Testis (tissue), 3 donors: ENCODE data around the gene NAA80. TPM values are rescaled to one million over a fixed set of nuclear protein-coding genes. Genes with fewer than 3 reads are reported as not detected.

Experiments
- DNase-seq: peaks from one replicate; pipeline ENCODE4 v3.0.0-alpha.2; 2019
- H3K27ac ChIP-seq, 2 donors: fragments of 200-600 bp; sonication (generic); one replicate each; pipeline ENCODE4 v1.5.1; 2019
- H3K27me3 ChIP-seq: fragments of 200-600 bp; sonication (generic); one replicate; pipeline ENCODE4 v1.5.1; 2019
- H3K36me3 ChIP-seq: fragments of 200-600 bp; sonication (generic); one replicate; pipeline ENCODE4 v1.5.1; 2017; ENCODE audit warnings: low read depth; ENCODE audit errors: missing control alignments
- H3K4me1 ChIP-seq: fragments of 200-600 bp; sonication (generic); one replicate; pipeline ENCODE4 v1.5.1; 2019
- H3K4me3 ChIP-seq, 2 donors: fragments of 200-600 bp; sonication (generic); one replicate each; pipeline ENCODE4 v1.5.1; 2017 to 2019
- H3K9me3 ChIP-seq: fragments of 200-600 bp; sonication (generic); one replicate; pipeline ENCODE4 v1.5.1; 2017
- CTCF ChIP-seq, 3 experiments: fragments of 450-650 bp in 2 of 3; fragments of 200-600 bp in 1 of 3; sonication (generic) in 1 of 3; IDR thresholded peaks; one replicate each; pipeline ENCODE4 v1.5.1; 2016 to 2019; ENCODE audit warnings: antibody characterized with exemption in 3 of 3, mild to moderate bottlenecking in 2 of 3, moderate library complexity in 1 of 3
- POLR2A ChIP-seq: fragments of 450-650 bp; IDR thresholded peaks from one replicate; pipeline ENCODE4 v1.6.1; 2017; ENCODE audit warnings: antibody characterized with exemption, mild to moderate bottlenecking, moderate library complexity
- WGBS, 2 donors: methylation state at CpG; one replicate each; pipeline ENCODE4 v1.1.5; 2018; 5-methylcytosine and 5-hydroxymethylcytosine counted together
- intact Hi-C: fragments of 100-400 bp; cut with DNase I; formaldehyde crosslinking; loops from one replicate; pipeline ENCODE4 v1.15.1; 2023; ENCODE audit warnings: low total_unique reads
- polyA plus RNA-seq: library from polyadenylated mRNA; stranded (reverse); fragments of 350-450 nt; fragmentation: Illumina TruSeq; extraction: RNeasy Lipid Tissue Mini Kit (QIAGEN cat#74804); gene quantifications from one replicate; pipeline ENCODE4 v1.2.3, GENCODE V29; 2014; ENCODE audit warnings: low read depth, low replicate concordance; ENCODE audit not compliant: insufficient read depth
- total RNA-seq, 2 donors: library from RNA; depleted of rRNA; stranded (reverse); fragments of >200 nt; gene quantifications; one replicate each; pipeline ENCODE4 v1.2.3, GENCODE V29; 2016

Gene NAA80
- total and polyA plus RNA-seq, 3 donors from 2014 or later, result 37.9 to 79.4 (median 72.4) TPM

GRCh38 chr3:50271314-50271936 lies 27.8 kb downstream of the NAA80 start:
- TF ChIP-seq CTCF (IDR thresholded peaks at IDR 0.05), result no peak
- no peak for TF ChIP-seq POLR2A
- Histone ChIP-seq H3K9me3 (no peaks in the 10 kb centered on the region), H3K36me3 (no peaks in the 10 kb centered on the region), H3K27ac (no peak overlapping the region), H3K4me3 (no peak overlapping the region), H3K4me1 (peaks cover 38% of the 10 kb centered on the region), H3K27me3 (no peaks in the 10 kb centered on the region)
- intact Hi-C loops, result loop anchor here (10.0 kb wide), 1 partner anchor 77 kb away; the partner anchor contains the start of gene GNAT1
- no peak for DNase-seq
- WGBS, 2 donors, result 83 to 85% methylated on average over 10 of the region's 10 CpGs

DNA sequence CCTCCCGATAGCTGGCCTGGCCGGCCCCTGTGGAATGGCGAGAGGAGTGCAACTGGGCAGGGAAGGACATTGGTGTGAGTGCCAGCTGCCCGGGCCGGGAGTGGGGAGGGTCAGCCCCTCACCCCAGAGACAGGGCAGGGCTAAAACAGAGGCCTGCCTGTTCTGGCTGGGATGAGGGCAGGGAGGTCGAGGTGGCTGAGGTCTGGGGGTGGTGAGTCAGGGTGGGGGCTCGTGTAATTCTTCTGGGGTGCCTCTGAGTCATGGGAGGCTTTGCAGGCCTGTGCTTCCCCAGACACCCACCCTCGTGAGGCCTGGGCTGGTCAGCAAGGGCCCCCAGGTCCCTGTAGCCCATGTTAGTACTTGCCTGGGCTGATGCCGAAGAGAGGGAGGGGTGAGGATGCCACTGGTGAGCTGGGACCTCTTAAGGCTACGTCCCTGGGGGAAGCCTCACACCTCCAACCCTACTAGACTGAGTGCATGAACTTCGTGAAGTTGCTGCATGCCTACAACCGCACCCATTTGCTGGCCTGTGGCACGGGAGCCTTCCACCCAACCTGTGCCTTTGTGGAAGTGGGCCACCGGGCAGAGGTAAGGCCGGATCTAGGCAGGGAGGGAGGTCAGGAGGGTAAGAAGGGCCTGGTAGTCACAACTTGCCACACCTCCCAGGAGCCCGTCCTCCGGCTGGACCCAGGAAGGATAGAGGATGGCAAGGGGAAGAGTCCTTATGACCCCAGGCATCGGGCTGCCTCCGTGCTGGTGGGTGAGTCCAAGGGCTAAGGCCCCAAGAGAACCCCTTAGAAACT lies 28.6 kb downstream of the NAA80 start:
- Histone ChIP-seq H3K4me3 (no peak overlapping the region), H3K9me3 (no peaks in the 10 kb centered on the region), H3K36me3 (no peaks in the 10 kb centered on the region), H3K27ac (no peak overlapping the region), H3K4me1 (peaks cover 46% of the 10 kb centered on the region), H3K27me3 (no peaks in the 10 kb centered on the region)
- intact Hi-C loops, result loop anchor here (10.0 kb wide), 1 partner anchor 76 kb away; the partner anchor contains the start of gene GNAT1
- no peak for TF ChIP-seq POLR2A
- no peak for TF ChIP-seq CTCF (IDR thresholded peaks at IDR 0.05)
- 89 to 90% methylated on average over 14 to 19 of the region's 19 CpGs for WGBS, 2 donors
- DNase-seq, result no peak

- no peak for TF ChIP-seq POLR2A
- TF ChIP-seq CTCF (IDR thresholded peaks at IDR 0.05), result no peak
- Histone ChIP-seq H3K9me3 (no peaks in the 10 kb centered on the region), H3K36me3 (no peaks in the 10 kb centered on the region), H3K27me3 (no peaks in the 10 kb centered on the region), H3K4me3 (no peak overlapping the region), H3K27ac (no peak overlapping the region), H3K4me1 (peaks cover 52% of the 10 kb centered on the region)
- no peak for DNase-seq
- intact Hi-C loops, result loop anchor here (10.0 kb wide), 1 partner anchor 75 kb away; the partner anchor contains the start of gene GNAT1
- WGBS, 2 donors, result 80 to 92% methylated on average over 2 to 8 of the region's 8 CpGs
Observed at GRCh38 chr3:50269977-50270413, 29.2 kb downstream of the NAA80 start.

- WGBS, 2 donors, result 59 to 71% methylated on average over 4 of the region's 4 CpGs
- H3K9me3 ChIP-seq, result no peaks in the 10 kb centered on the region
- DNase-seq, result no peak
- TF ChIP-seq POLR2A, result no peak
- TF ChIP-seq CTCF (IDR thresholded peaks at IDR 0.05), result no peak
- intact Hi-C loops, result no loop called here
- no peaks in the 10 kb centered on the region for H3K27me3 ChIP-seq
- no peak overlapping the region for H3K4me3 ChIP-seq
- peaks cover 57% of the 10 kb centered on the region for H3K4me1 ChIP-seq
- no peak overlapping the region for H3K27ac ChIP-seq
- H3K36me3 ChIP-seq, result no peaks in the 10 kb centered on the region
Observed at GRCh38 chr3:50269460-50269859, 29.7 kb downstream of the NAA80 start.
